ENCODE data around the gene HS6ST2.

HS6ST2 gene

GRCh38 chrX:133005042-133005441 lies 46.6 kb upstream of the HS6ST2 start:
- peak; percentile 45; the same call in 2 of the 3 replicates for ATAC-seq (ENCODE audit: insufficient read depth, low read depth)
- no peaks in the 10 kb centered on the region for H3K36me3 ChIP-seq (ENCODE audit: insufficient read depth, low read length)

GRCh38 chrX:132999209-132999608 lies 40.8 kb upstream of the HS6ST2 start:
- ATAC-seq (ENCODE audit: insufficient read depth, low read depth) (no peak), DNase-seq (no peak)
- Histone ChIP-seq H3K27me3 (ENCODE audit: insufficient read depth, low read length, poor library complexity) (no peaks in the 10 kb centered on the region), H3K27ac (ENCODE audit: low read length) (no peak overlapping the region), H3K79me2 (ENCODE audit: insufficient read depth, low read length) (no peaks in the 10 kb centered on the region), H3K4me1 (ENCODE audit: insufficient read depth, low read length) (no peaks in the 10 kb centered on the region), H3K9ac (ENCODE audit: low read depth, low read length) (no peak overlapping the region), H3K36me3 (ENCODE audit: insufficient read depth, low read length) (no peaks in the 10 kb centered on the region), H3K9me3 (ENCODE audit: insufficient read depth, low read length, severe bottlenecking) (no peaks in the 10 kb centered on the region), H3K4me2 (ENCODE audit: insufficient read depth, low read length) (no peak overlapping the region), H2AFZ (ENCODE audit: low read depth, low read length) (no peak overlapping the region), H3K4me3 (ENCODE audit: low read depth in 1 of 2, low read length in 2 of 2) (no peak overlapping the region), H4K20me1 (ENCODE audit: insufficient read depth, low read length) (no peaks in the 10 kb centered on the region)
- TF ChIP-seq CTCF (IDR thresholded peaks at IDR 0.05; ENCODE audit: borderline replicate concordance, extremely low read depth, low read length, poor library complexity, severe bottlenecking): no peak
- no peak for TF ChIP-seq EZH2 (IDR thresholded peaks at IDR 0.05; ENCODE audit: borderline replicate concordance, low read depth, low read length, severe bottlenecking)

More at GRCh38 chrX:133005042-133005441, 46.6 kb upstream of the HS6ST2 start:
- no peak overlapping the region for H3K4me3 ChIP-seq (ENCODE audit: low read depth in 1 of 2, low read length in 2 of 2)
- H3K4me1 ChIP-seq (ENCODE audit: insufficient read depth, low read length): no peaks in the 10 kb centered on the region
- no peak overlapping the region for H3K27ac ChIP-seq (ENCODE audit: low read length)
- H3K79me2 ChIP-seq (ENCODE audit: insufficient read depth, low read length): no peaks in the 10 kb centered on the region
- H3K9ac ChIP-seq (ENCODE audit: low read depth, low read length): no peak overlapping the region
- H4K20me1 ChIP-seq (ENCODE audit: insufficient read depth, low read length): no peaks in the 10 kb centered on the region
- peak; percentile 8 for DNase-seq
- H3K27me3 ChIP-seq (ENCODE audit: insufficient read depth, low read length, poor library complexity): no peaks in the 10 kb centered on the region
- H3K9me3 ChIP-seq (ENCODE audit: insufficient read depth, low read length, severe bottlenecking): no peaks in the 10 kb centered on the region
- no peak overlapping the region for H3K4me2 ChIP-seq (ENCODE audit: insufficient read depth, low read length)
- TF ChIP-seq CTCF (IDR thresholded peaks at IDR 0.05; ENCODE audit: borderline replicate concordance, extremely low read depth, low read length, poor library complexity, severe bottlenecking) (peak; percentile 69), EZH2 (IDR thresholded peaks at IDR 0.05; ENCODE audit: borderline replicate concordance, low read depth, low read length, severe bottlenecking) (no peak)
- H2AFZ ChIP-seq (ENCODE audit: low read depth, low read length): no peak overlapping the region

- H3K4me3 ChIP-seq (ENCODE audit: low read depth in 1 of 2, low read length in 2 of 2): no peak overlapping the region
- H3K27me3 ChIP-seq (ENCODE audit: insufficient read depth, low read length, poor library complexity): no peaks in the 10 kb centered on the region
- DNase-seq (no peak), ATAC-seq (ENCODE audit: insufficient read depth, low read depth) (no peak)
- no peaks in the 10 kb centered on the region for H3K79me2 ChIP-seq (ENCODE audit: insufficient read depth, low read length)
- H3K36me3 ChIP-seq (ENCODE audit: insufficient read depth, low read length): no peaks in the 10 kb centered on the region
- H4K20me1 ChIP-seq (ENCODE audit: insufficient read depth, low read length): no peaks in the 10 kb centered on the region
- H3K27ac ChIP-seq (ENCODE audit: low read length): no peak overlapping the region
- no peak overlapping the region for H2AFZ ChIP-seq (ENCODE audit: low read depth, low read length)
- H3K9me3 ChIP-seq (ENCODE audit: insufficient read depth, low read length, severe bottlenecking): no peaks in the 10 kb centered on the region
- H3K4me1 ChIP-seq (ENCODE audit: insufficient read depth, low read length): no peaks in the 10 kb centered on the region
- no peak overlapping the region for H3K4me2 ChIP-seq (ENCODE audit: insufficient read depth, low read length)
- no peak for TF ChIP-seq EZH2 (IDR thresholded peaks at IDR 0.05; ENCODE audit: borderline replicate concordance, low read depth, low read length, severe bottlenecking)
- TF ChIP-seq CTCF (IDR thresholded peaks at IDR 0.05; ENCODE audit: borderline replicate concordance, extremely low read depth, low read length, poor library complexity, severe bottlenecking): no peak
- no peak overlapping the region for H3K9ac ChIP-seq (ENCODE audit: low read depth, low read length)
These were observed 32.4 kb upstream of the HS6ST2 start for GRCh38 chrX:132990835-132991234.

GRCh38 chrX:132986556-132986955 lies 28.1 kb upstream of the HS6ST2 start:
- H3K79me2 ChIP-seq (ENCODE audit: insufficient read depth, low read length): no peaks in the 10 kb centered on the region
- no peak overlapping the region for H3K27ac ChIP-seq (ENCODE audit: low read length)
- H4K20me1 ChIP-seq (ENCODE audit: insufficient read depth, low read length): no peaks in the 10 kb centered on the region
- H2AFZ ChIP-seq (ENCODE audit: low read depth, low read length): no peak overlapping the region
- no peak for ATAC-seq (ENCODE audit: insufficient read depth, low read depth)
- H3K27me3 ChIP-seq (ENCODE audit: insufficient read depth, low read length, poor library complexity): no peaks in the 10 kb centered on the region
- no peak for DNase-seq
- H3K4me2 ChIP-seq (ENCODE audit: insufficient read depth, low read length): no peak overlapping the region
- no peak overlapping the region for H3K4me3 ChIP-seq (ENCODE audit: low read depth in 1 of 2, low read length in 2 of 2)
- no peak for TF ChIP-seq CTCF (IDR thresholded peaks at IDR 0.05; ENCODE audit: borderline replicate concordance, extremely low read depth, low read length, poor library complexity, severe bottlenecking)
- TF ChIP-seq EZH2 (IDR thresholded peaks at IDR 0.05; ENCODE audit: borderline replicate concordance, low read depth, low read length, severe bottlenecking): no peak
- H3K9ac ChIP-seq (ENCODE audit: low read depth, low read length): no peak overlapping the region
- H3K36me3 ChIP-seq (ENCODE audit: insufficient read depth, low read length): no peaks in the 10 kb centered on the region
- H3K9me3 ChIP-seq (ENCODE audit: insufficient read depth, low read length, severe bottlenecking): no peaks in the 10 kb centered on the region
- no peaks in the 10 kb centered on the region for H3K4me1 ChIP-seq (ENCODE audit: insufficient read depth, low read length)
